ENCODE measurements around the gene ADAMTSL3. TPM values are rescaled to one million over a fixed set of nuclear protein-coding genes. Genes with fewer than 3 reads are reported as not detected.

Gene ADAMTSL3
- polyA plus RNA-seq, 1 experiment, result not detected

- ChIA-PET CTCF (no interaction called here), POLR2A (no interaction called here)
- Histone ChIP-seq H3K27me3 (ENCODE audit: control insufficient read depth, insufficient read depth, low read length) (no peaks in the 10 kb centered on the region), H3K4me3 (ENCODE audit: low read depth, low read length) (no peak overlapping the region), H3K36me3 (ENCODE audit: control insufficient read depth, insufficient read depth, low read length) (no peaks in the 10 kb centered on the region)
- no peak for TF ChIP-seq CTCF (IDR thresholded peaks at IDR 0.05; ENCODE audit: insufficient read depth, low read depth, low read length)
- no peak for DNase-seq (ENCODE audit: low read depth)
Measured at GRCh38 chr15:83947156-83947555, 293.2 kb downstream of the ADAMTSL3 start.

- DNase-seq (ENCODE audit: low read depth), result no peak
- TF ChIP-seq CTCF (IDR thresholded peaks at IDR 0.05; ENCODE audit: insufficient read depth, low read depth, low read length), result no peak
- no peak overlapping the region for H3K4me3 ChIP-seq (ENCODE audit: low read depth, low read length)
- H3K36me3 ChIP-seq (ENCODE audit: control insufficient read depth, insufficient read depth, low read length), result no peaks in the 10 kb centered on the region
- H3K27me3 ChIP-seq (ENCODE audit: control insufficient read depth, insufficient read depth, low read length), result no peaks in the 10 kb centered on the region
- POLR2A ChIA-PET, result no interaction called here
- CTCF ChIA-PET, result no interaction called here
Measured at GRCh38 chr15:83954506-83954905, 300.6 kb downstream of the ADAMTSL3 start.

- no peaks in the 10 kb centered on the region for H3K36me3 ChIP-seq (ENCODE audit: control insufficient read depth, insufficient read depth, low read length)
- TF ChIP-seq CTCF (IDR thresholded peaks at IDR 0.05; ENCODE audit: insufficient read depth, low read depth, low read length), result no peak
- H3K27me3 ChIP-seq (ENCODE audit: control insufficient read depth, insufficient read depth, low read length), result no peaks in the 10 kb centered on the region
- POLR2A ChIA-PET, result no interaction called here
- CTCF ChIA-PET, result no interaction called here
- DNase-seq (ENCODE audit: low read depth), result no peak
- no peak overlapping the region for H3K4me3 ChIP-seq (ENCODE audit: low read depth, low read length)
Measured at GRCh38 chr15:83955806-83956265, 301.9 kb downstream of the ADAMTSL3 start.

GRCh38 chr15:83956887-83957286 is 303.0 kb downstream of the ADAMTSL3 start:
- POLR2A ChIA-PET, result no interaction called here

GRCh38 chr15:83959477-83959876 is 305.6 kb downstream of the ADAMTSL3 start:
- CTCF ChIA-PET, result no interaction called here
- POLR2A ChIA-PET, result no interaction called here
- no peak overlapping the region for H3K4me3 ChIP-seq (ENCODE audit: low read depth, low read length)
- no peak for DNase-seq (ENCODE audit: low read depth)
- no peak for TF ChIP-seq CTCF (IDR thresholded peaks at IDR 0.05; ENCODE audit: insufficient read depth, low read depth, low read length)
- no peaks in the 10 kb centered on the region for H3K27me3 ChIP-seq (ENCODE audit: control insufficient read depth, insufficient read depth, low read length)
- no peaks in the 10 kb centered on the region for H3K36me3 ChIP-seq (ENCODE audit: control insufficient read depth, insufficient read depth, low read length)

More at GRCh38 chr15:83956887-83957286, 303.0 kb downstream of the ADAMTSL3 start:
- TF ChIP-seq CTCF (IDR thresholded peaks at IDR 0.05; ENCODE audit: insufficient read depth, low read depth, low read length), result no peak
- Histone ChIP-seq H3K36me3 (ENCODE audit: control insufficient read depth, insufficient read depth, low read length) (no peaks in the 10 kb centered on the region), H3K27me3 (ENCODE audit: control insufficient read depth, insufficient read depth, low read length) (no peaks in the 10 kb centered on the region), H3K4me3 (ENCODE audit: low read depth, low read length) (no peak overlapping the region)
- CTCF ChIA-PET, result interaction anchor here (0.5 kb wide), 1 partner anchor 188 kb away, joined by 3 read pairs; no protein-coding TSS in a partner anchor
- no peak for DNase-seq (ENCODE audit: low read depth)

Measured in BJ (cell line).